HG03196 (cell line): ENCODE results near the gene VAV2.
"Not testable (repeated sequence)": the region's sequence is repeated elsewhere in the genome, so short reads cannot be mapped to it uniquely, and the experiment has no call there.

Experiments used
- ATAC-seq: cut with Tn5 transposase; IDR thresholded peaks from one replicate; pipeline ENCODE4 v1.9.1; 2021; ENCODE audit not compliant: unreplicated experiment

VAV2 gene

DNA sequence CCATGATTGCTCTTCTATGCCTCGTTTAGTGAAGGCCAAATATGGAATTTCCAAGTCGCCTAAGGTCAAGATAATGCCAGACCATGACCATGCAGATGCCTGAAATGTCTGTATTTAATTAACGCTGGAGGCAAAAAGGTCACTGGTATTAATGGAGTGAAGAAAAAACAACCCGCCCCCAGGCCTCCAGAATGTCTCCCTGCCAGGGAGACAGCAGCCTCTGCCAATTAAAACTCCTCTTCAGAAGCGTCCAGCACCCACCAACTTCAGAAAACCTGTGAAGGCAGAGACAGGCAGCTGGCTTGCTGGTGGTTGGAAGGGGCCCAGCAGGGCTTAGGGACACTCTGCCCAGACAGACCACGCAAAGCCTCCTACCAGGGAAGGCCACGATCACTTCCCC is 94.4 kb downstream of the VAV2 start:
- no peak for ATAC-seq

DNA sequence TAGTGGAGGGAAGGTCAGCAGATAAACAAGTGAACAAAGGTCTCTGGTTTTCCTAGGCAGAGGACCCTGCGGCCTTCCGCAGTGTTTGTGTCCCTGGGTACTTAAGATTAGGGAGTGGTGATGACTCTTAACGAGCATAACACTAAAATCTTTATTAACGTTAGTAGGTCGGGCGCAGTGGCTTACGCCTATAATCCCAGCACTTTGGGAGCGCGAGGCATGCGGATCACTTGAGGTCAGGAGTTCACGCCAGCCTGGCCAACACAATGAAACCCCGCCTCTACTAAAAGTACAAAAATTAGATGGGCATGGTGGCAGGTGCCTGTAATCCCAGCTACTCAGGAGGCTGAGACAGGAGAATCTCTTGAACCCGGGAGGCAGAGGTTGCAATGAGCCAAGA is 96.1 kb downstream of the VAV2 start:
- not testable (repeated sequence) for ATAC-seq

DNA sequence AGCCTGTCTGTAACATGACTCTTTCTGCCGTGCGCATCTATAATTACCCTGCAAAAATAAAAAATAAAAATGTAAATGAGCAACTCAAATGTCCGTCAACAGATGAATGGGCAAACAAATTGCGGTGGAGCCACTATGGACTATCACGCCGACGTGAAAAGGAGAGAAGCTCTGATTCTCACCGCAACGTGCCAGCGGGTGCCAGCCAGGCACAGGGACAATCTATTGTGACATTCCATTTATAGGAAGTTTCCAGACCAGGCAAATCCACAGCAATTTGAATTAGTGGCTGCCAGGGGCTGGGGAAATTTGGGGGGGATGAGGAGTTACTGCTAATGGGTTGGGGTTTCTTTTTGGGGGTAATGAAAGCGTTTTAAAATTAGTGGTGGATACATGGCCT is 96.8 kb downstream of the VAV2 start:
- no peak for ATAC-seq

DNA sequence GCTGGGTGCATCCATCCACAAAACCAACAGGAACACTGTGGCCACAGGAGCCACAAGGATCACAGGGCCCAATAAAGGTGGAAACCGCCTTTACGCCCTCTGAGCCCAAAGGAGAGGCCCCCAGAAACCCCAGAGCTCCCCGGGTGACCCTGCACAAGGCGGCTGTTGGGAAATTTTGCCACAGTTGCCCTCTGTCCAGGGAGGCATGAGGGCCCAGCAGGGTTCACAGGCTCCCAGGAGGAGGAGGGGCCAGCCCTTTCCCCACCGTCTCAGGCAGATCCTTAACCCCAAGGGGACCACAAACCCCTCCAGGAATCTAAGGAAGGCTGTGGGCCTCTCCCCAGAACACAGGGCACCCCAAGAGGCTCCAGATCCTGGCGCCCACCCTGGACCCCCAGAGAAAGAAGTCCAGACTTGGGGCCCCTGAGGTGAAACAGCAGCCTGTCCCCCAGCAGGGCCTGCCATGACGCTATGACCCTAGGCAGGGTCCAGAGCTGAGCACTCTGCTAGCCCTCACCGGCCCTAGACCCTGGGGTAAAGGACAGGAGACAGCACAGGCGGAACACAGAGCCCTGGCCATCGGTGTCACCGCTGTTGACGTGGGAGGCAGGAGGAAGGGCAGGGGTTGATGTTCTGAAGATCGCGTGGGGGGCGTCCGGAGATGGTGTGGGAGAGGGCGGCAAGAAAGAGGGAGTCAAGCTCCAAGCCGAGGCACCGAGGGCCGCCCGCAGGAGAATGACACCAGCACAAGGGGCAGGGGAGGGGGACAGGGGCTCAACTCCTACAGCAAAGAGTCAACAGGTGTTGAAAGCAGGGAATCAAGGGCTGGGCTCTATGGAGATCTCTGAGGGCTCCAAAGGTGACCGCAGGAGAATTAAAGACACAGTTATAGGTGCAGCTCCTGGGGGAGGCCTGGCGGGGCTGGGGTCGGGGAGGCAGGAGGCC is 97.5 kb downstream of the VAV2 start:
- ATAC-seq, result no peak

DNA sequence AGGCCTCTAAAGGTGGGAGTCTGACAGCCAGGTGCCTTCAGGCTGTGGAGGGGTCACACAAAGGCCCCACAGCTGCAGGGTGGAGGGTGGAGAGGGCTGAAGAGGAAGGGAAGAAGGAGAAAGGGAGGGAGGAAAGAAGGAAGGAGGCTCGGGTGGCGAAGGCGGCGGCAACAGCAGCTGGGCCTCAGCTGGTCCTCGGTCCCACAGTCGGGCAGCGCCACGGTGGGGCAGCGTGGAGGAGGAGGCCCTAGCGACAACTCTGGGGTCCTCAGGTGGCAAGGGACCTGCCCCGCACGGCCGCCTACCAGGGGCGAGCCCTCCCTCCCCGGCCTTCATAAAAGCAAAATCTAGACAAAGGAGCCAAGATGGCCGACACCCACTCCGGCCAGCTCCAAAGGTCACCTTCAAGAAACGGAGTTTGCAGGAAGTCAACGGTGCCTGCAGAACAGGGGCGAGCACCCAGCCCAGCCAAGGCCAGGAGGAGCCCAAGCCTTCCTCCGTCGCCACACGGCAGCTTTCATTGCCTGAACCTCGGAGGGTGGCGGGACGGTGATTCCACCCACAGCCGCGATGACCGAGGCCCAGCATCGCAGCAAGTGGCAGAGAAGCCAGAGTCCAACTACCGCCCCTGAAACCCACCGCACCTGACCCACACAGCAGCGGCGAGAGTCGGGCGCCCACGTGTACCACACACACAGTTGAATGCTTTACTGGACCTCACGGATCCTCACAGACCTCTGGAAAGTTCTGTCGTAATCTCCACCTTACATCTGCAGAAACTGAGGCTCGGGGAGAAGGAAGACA is 98.7 kb downstream of the VAV2 start:
- ATAC-seq, result no peak

DNA sequence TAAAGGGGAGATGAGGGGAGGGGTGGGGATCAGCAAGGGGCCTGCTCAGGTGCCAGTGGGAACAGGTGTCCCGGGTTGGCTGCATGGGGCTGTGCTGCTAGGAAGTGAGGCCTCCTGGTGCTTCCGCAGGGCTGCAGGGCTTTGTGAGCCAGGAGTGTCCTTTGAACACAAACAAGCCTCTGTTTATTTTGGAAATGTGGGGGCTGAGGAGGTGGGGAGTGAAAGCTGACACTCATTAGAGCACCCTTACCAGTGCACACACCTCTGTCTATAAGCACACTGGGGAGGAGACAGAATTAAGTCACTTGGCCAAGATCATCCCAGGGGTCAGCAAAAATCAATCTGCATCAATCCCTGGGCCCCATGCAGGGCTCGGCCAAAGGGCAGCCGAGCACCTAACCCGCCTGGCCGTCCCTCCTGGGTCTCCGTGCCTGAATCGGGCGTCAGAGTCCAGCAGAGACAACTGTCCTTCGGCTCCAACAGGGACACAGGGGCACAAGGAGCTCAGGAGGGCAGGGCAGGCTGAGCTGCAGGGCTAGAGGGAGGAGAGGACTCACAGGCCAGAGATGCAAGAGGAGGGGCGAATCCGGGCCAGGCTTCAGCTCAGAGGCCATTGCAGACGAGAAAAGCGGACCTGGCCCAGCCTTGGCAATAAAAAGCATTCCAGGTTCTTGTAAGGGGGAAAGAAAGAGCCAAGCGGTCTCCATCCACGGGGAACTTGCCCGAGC is 99.8 kb downstream of the VAV2 start:
- no peak for ATAC-seq

DNA sequence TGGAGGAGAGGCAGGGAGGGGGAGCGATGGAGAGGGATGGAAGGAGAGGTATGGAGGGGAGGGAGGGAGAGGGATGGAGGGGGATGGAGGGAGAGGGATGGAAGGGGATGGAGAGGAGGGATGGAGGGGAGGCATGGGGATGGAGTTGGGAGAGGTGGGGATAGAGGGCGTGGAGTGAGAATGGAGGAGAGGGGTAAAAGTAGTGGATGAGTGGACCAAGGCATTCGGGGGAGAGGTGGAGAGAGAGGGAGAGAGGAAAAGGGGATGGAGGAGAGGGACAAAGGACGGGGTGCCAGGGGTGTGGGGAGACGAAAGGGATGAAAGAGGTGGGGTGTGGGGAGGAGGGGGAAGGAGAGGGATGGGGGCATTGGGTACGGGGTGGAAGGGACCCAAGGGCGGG is 100.4 kb downstream of the VAV2 start:
- ATAC-seq, result no peak

DNA sequence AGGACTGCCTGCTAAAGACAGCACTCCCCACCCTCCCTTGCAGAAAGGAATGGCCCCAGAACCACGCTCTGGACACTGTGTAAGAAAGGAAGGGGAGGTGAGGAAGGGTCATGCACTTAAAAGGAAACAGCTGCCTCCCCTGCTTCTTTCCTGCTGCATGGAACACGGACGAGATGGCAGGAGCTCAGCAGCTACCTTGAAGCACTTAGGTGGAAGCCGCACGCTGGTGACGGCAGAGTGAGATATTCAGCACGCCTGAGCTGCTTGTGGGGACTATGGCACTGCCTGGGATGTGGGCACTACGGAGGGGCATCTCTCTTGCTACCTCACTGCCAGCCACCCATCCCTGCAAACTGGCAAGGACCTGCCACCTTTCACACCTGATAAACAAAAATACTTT is 101.5 kb downstream of the VAV2 start:
- ATAC-seq, result no peak

DNA sequence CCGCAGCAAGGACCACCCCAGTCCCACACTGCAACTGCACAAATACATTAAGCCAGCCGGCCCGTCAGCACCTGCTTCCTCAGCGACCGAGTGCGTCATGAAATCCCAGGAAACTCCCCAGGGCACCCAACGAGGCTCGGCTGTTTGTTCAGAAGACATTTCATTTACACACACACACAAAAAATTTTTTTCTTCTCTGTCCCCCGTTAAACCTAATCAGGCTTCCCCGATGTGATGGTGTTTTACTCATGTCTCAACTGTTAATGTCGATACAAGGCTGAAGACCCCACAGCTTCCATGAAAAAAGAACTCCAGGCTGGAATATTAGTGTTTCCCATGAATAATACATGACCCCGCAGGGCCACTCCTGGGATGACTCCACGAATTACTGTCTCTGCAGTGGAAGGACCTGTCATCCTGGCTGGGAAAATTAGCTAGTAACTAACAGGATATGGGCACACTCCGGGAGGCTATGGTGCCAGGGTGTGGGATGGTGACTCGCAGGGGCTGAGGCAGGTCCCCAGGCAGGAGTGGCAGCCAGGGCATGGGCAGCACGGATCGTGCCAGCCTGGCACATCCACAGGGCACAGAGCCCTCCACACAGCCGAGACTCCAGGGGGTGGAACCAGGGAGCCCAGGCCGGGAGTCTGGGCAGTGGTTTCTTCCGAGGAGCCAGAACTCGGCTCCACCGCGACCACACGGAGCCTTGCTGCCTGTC is 102.4 kb downstream of the VAV2 start:
- no peak for ATAC-seq

DNA sequence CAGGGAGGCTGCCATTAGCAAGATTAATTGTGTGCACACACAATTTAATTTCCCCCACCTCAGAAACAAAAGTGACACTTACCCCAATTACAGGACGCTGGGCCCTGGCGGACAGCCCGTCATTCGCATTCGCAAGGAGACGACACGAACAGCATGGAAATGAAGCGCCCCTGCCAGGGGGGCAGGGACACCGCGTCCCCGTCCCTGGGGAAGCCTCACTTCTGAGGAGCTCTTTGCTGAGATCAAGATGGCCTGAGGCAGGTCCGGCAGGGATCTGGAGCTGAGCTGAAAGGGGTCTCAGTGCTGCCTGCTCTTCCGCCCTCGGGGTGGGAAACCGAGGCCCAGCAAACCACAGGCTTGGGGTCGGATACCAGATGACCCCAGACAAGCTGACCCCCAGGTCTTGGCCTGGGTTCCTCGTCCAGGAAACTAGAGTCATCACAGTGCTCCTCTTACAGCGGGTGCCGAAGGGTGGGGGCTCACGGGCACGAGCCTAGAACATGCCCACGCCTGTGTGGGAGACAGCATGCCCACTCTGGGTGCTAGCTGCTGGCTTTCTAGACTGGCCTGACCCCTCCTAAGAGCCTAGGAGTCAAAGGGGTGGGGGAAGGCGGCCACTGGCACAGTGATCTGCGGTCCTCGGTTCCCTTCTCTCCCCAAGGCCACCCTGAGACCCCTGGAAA is 103.2 kb downstream of the VAV2 start:
- no peak for ATAC-seq

DNA sequence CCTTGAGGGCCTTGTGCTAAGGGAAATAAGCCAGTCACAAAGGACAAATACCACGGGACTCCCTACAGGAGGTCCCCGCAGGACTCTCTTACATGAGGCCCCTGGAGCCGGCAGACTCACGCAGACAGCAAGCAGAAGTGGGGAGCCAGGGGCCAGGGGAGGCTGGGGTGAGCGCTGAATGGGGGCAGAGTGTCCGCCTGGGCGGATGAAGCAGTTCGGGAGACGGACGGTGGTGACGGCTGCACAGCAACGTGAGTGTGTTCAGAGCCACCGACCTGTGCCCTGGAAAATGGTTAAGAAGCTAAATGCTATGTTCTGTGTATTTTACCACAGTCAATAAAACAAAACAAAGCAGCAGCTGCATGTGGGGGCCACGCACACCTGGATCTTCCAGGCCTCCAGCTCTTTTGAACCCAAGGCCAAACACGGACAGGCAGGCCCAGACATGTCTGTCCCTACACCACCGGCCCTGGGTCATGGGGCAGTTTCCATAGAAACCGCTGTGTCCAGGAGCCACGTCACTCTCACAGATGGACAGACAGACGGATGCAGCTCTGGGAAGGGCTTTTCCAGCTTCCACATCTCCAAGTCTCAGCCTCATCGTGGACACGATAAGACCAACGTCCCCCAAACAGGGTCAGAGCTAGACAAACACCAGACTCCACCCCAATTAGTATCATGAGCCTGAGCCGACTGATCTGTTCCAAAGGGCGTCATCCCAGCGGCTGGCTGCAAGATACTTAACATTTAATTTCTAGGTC is 103.9 kb downstream of the VAV2 start:
- no peak for ATAC-seq

DNA sequence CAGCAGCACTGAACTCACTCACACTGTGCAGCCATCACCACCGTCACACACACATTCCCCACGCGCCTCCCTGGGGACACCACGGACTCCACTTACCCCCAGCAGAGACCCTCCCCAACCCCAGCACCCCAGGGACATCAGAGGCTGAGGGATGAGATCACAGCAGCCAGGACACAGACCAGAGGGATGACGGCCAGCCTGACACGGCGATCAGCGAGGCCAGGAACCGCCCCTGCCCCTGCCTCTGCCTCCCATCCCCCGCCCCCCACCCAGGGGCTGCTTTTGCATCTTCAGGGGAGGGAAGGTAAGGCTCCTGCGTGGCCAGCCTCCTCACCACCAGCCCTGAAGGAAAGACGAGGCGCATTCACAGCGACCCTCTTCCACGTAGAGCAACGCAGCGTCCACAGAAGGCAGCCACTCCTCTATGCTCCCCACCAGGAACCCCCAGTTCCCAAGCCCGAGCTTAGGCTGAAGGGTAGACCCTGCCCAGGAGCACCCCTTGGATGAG is 104.5 kb downstream of the VAV2 start:
- no peak for ATAC-seq

DNA sequence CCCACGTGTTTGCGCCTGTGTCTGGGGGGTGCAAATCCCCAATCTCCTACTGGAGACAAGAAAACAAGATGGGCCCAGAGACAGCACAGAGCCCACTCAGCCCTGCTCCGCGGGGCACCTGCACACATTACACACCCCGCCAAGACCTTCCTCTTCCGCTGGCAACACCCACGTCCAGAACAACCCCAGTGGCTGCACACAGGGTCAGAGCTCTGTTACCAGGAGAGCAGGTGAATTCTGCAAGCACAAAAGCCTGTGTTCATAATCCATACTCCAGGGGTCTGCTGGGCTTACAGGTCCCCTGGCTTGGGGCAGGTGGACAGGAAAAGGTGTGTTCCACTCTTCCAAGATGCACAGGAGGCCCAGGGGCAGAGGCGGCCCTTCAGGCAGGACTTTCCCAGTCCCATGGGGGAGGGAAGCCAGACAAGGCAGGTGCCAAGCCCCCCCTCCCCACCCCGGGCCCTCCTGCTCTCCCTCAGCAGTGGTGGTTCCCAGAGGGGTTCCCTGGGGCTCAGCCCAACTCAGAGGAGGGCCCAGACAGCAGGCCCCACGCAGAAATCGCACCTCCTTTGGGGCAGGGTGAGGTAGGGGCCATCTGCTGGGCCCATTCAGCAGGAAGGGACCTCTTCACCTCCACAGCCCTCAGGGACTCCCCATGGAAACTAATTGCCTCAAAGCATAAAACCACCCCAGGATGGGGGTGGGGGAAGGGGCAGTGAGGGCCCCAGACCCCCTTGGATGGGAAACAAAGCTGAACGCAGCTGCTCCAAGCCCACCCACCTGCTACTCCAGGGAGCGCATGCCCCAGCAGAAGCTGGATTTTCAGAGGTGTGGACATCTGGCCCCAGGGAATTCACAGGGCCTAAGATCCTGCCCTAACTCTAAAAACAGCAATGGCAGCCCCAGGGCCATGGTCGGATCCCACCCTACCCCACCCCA is 105.3 kb downstream of the VAV2 start:
- no peak for ATAC-seq

DNA sequence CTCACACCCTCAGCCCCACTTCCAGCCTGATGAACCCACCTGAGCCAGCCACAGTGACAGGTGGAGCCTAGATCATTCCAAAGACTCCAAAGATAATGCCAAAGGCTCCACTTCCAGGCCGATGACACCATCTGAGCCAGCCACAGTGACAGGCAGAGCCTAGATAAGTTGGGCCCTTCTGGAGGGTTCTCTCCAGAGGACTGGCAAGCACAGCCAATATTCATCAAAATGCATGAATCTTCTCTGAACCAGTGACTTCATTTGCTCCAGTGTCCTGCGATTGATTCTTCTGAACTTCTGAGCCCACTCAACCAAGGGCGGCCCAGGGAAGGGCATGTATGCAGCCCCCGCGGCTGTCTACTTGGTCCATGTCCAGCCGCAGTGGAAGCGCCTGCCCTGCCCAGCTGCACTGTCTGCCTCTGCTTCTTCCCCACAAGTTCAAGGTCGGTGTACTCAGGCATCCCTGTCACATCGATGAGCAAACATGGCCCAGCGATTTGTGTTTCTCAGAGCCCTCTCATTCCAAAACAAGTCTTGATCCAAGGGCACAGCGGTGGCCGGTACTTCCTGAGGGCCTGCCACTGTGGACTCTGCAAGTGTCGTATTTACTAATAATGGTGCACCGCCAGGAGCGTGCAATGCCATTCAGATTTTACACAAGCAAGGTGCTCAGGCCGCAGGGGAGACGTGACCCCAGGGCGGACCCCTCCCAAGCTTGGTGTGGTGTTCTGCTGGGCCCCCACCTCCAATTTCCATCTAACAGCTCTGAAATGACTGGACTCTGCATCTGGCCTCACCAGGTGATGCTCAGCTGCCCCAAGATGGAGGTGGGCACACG is 107.0 kb downstream of the VAV2 start:
- ATAC-seq, result no peak

DNA sequence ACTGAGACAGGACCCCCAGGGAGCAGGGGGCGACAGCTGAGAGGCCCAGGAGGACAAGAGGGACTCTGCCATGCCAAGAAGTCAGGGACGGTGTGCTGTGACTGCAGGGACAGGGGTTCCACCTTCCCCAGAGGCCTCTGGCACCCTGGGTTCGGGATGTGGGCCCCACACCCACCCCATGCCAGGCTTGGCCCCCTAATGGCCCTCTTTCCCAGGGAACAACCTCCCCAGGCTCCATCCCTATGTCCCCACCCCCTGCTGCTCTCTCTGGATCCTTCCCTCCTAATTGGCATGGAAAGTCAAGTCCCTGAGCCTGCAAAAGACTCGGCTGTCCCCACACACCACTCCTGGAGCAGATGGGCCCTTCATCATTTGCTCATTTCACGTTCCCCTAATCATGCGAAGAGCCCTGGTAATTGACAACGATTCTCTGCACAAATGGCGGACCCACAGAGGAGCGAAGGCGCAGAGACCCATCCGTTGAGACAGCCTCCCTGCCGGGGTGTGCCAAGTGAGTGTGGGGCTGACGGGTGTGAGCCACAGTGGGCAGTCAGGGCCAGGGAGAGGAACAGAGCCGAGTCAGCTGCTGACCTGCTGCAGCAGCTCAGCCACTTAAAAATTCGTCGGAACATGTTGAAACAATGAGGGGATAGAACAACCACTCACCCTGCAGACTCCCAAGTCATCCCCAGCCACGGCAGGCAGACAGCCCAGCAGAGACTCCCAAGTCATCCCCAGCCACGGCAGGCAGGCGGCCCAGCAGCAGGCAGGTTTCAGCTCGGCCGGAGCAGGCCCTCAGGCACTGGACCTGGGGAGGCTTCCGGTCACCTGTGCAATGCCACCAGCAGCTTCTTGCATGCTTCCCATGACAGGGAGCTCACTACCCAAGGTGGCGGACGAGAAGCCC is 109.0 kb downstream of the VAV2 start:
- ATAC-seq, result no peak

DNA sequence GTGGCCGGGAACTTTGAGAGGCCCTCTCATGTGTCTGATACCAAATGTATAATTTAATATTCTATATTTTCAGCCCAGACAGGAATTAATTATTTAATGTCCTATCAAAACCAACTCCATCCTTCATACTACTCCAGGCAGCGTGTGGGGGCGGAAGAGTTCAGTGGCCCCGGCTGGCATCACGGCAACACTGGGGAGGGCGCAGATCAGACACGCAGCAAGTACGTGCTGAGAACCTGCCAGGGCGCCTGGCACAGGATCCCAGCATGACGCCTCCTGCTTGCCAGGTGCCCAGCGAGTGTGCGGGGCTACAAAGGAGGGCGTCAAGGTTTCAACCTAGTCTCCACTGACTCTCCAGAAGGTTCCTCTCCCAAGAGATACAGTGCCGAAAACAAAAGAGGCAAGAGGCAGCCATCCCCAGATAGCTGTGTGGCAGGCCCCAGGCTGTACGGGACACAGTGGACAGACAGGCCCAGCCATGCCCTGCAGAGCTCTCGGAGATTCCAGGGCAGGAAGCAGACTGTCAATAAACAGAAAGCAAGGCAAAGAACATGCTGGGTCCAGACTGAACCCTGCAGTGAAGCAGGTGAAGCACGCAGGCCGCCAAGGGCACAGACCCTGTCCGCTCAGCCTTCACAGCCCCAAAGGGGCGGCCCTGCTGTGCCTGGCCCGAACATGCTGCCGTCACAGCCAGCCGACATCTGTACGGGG is 110.3 kb downstream of the VAV2 start:
- ATAC-seq, result no peak
